Astrocyte of the spinal cord (primary cell): ENCODE data around the gene KCP.

Experiments
- DNase-seq: peaks from one replicate; pipeline ENCODE4 v3.0.0; 2011; ENCODE audit warnings: low read depth, low spot score
- H3K4me3 ChIP-seq: 2 replicates; pipeline ENCODE4 v1.5.1; 2011; ENCODE audit warnings: low read depth, mild to moderate bottlenecking, low read length, moderate library complexity
- in situ Hi-C: cut with HindIII; loops from 2 replicates; pipeline ENCODE4 v1.10.0; 2017; ENCODE audit warnings: low sequenced_read_pairs
- TF ChIP-seq, protein P1 (sequence below): IDR thresholded peaks from 2 replicates; pipeline ENCODE4 v1.5.1; 2012; ENCODE audit warnings: low read depth, mild to moderate bottlenecking, low read length, inconsistent platforms

The KCP gene

DNA sequence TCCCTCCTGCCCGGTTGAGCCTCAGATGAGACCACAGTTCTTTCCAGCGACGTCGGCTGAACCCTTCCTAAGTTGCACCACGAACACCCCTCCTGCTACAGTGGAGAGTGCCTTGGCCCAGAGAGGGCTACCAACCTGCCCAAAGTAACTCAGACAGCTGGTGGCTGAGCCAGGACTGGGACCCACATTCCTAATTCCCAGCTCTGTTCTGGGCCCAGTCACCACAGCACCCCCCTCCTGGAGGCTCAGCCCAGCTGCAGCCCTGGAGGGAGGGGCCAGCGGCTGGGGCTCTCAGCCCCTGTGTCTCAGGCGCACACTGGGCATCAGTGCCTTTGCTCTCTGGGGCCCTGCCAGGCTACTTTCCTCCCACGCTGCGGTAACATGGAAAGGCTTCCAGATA, 37.3 kb downstream of the KCP start:
- no peak for DNase-seq
- TF ChIP-seq, protein P1, sequence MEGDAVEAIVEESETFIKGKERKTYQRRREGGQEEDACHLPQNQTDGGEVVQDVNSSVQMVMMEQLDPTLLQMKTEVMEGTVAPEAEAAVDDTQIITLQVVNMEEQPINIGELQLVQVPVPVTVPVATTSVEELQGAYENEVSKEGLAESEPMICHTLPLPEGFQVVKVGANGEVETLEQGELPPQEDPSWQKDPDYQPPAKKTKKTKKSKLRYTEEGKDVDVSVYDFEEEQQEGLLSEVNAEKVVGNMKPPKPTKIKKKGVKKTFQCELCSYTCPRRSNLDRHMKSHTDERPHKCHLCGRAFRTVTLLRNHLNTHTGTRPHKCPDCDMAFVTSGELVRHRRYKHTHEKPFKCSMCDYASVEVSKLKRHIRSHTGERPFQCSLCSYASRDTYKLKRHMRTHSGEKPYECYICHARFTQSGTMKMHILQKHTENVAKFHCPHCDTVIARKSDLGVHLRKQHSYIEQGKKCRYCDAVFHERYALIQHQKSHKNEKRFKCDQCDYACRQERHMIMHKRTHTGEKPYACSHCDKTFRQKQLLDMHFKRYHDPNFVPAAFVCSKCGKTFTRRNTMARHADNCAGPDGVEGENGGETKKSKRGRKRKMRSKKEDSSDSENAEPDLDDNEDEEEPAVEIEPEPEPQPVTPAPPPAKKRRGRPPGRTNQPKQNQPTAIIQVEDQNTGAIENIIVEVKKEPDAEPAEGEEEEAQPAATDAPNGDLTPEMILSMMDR: no peak
- in situ Hi-C loops: no loop called here

DNA sequence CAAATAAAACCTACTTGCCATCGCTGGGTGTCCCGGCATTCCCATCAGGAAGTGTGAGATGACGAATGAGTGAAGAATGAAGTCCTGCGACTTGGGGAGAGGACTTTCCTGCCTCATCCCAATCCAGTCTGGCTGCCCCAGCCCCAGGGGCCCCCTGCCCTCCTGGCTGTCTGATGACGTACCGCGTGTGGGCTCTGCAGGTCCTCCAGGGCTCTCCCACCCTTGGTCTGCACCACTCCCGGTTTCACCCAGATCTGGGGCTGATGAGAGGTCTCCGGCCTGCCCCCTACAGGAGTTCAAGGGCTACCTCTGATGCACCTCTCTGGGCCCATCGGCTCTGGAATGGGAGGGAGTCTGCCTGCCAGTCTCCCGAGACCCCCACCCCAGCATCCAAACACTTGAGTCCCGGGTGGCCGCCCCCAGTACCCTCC, 38.1 kb downstream of the KCP start:
- in situ Hi-C loops: no loop called here
- no peak for DNase-seq
- H3K4me3 ChIP-seq: no peak overlapping the region
- TF ChIP-seq, protein P1: no peak

More for the DNA sequence above, 37.3 kb downstream of the KCP start:
- no peak overlapping the region for H3K4me3 ChIP-seq

DNA sequence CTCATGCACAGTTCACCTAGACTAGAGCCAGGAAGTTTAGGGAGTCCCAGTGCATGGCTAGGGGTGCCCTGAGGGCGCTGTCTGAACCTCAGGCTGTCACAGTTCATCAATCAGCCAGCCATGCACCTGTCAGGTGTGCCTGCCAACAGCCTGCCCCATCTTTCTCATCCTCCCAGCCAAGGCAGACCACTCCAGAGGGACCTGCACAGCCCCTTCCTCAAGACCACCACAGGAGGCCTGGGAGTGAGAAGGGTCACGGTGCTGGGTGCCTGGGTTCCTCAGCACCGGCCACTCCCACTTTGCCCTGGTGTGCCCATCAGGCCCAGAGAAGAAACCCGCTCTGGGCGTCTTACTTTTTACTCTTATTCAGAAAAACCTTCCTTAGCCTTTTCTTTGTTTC, 39.5 kb downstream of the KCP start:
- TF ChIP-seq, protein P1: no peak
- in situ Hi-C loops: no loop called here
- H3K4me3 ChIP-seq: no peak overlapping the region
- DNase-seq: no peak

DNA sequence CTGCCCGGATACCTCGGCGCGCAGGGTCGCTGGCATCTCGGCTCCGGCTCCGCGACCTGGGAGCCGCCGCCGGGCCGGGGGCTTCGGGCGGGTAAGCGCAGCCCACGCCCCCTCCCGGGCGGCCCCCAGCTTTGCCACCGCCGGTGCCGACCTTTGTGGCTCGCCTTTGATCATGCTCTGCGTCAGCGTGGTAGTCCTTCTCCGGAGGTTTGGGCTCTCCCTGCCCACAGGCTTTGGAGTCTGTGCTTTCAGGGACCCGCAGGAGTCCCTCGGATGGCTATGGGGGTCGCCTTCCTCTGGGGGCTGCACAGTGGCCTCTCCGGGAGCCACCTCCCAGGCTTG, 40.6 kb downstream of the KCP start:
- TF ChIP-seq, protein P1: no peak
- H3K4me3 ChIP-seq: no peak overlapping the region
- in situ Hi-C loops: no loop called here
- DNase-seq: no peak

DNA sequence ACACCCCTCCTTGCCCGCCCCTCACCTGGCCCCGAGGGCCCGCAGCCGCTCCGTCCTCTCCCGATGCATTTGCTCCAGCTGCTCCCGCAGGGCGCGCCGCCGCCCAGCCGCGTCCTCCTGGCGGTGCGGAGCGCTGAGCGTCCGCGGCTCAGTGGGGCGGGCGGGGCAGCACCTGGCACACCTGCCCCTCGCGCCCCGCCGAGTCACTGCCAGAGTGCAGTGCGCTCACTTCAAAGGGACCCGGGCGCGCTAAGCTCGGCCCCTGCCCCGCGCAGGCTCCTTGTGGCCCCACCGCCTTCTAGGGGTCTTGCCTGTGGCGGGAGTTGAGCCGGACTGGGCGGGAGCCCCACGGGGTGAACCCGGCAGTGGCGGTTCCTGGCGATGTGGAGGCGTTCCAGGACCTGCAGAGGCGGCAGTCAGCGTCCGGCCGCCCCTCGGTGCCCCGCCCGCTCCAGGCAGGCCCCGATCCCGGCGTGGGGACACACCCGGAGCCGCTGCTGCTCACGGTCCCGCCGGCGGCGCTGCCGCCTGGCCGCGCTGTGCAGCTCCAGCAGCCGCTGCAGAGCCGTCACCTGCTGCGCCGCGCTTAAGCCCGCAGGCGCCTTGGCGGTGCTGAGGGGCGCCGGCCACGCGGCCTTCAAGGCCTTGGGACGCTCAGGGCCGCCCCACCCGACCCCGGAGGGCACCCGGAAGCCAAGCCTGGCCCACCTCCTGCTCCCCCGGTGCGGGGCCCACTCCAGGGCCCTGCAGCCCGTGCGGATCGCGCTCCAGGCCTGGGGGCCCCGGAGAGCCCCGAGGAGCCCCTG, 41.2 kb downstream of the KCP start:
- peak overlapping the region; percentile 34 for H3K4me3 ChIP-seq
- TF ChIP-seq, protein P1: peak; percentile 4
- DNase-seq: peak; percentile 19
- in situ Hi-C loops: no loop called here

DNA sequence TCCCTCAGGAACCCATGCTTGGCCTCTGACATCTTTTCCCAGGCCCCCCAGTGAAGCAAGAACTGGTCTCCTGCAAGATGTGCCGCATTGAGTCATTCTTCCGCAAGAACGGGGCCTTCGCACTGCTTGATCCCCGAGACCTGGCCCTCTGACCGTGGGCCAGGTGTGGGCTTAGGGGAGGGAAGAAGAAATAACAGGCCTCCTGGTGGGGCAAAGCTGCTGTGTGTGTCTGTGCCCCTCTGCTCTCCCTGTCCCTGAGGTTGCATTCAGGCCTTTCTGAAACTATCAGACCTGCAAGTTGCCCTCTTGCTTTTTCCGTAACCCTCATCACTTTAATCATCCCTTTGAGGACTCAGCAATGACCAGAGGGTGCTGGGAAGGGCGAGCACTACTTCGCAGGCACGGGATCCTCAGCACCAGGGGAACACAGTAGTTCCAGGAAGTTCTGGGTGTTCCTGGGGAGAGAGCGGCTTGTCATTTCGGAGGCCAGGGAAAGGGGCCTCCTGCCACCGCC, 41.8 kb downstream of the KCP start:
- no peak for DNase-seq
- in situ Hi-C loops: no loop called here
- TF ChIP-seq, protein P1: no peak
- H3K4me3 ChIP-seq: no peak overlapping the region
